GM20000 (cell line): Measurements from ENCODE around the gene ATP8B4.

Experiments used
- DNase-seq: peaks from one replicate; pipeline ENCODE4 v3.0.0; 2012; ENCODE audit warnings: low spot score
- CTCF ChIP-seq: IDR thresholded peaks from 2 replicates; pipeline ENCODE4 v1.5.1; 2012; ENCODE audit warnings: mild to moderate bottlenecking, control low read depth; ENCODE audit errors: extremely low read depth, missing control alignments

Gene ATP8B4

GRCh38 chr15:49809894-49810609 is 309.0 kb downstream of the ATP8B4 start:
- DNase-seq = no peak
- no peak for TF ChIP-seq CTCF

- no peak for DNase-seq
- no peak for TF ChIP-seq CTCF
These were observed 310.7 kb downstream of the ATP8B4 start for GRCh38 chr15:49808341-49808740.
